Right renal cortex interstitium (tissue), 3 donors: ENCODE measurements around the gene OLR1. TPM values are rescaled to one million over a fixed set of nuclear protein-coding genes. Genes with fewer than 3 reads are reported as not detected.

Source experiments
- DNase-seq, 3 donors: peaks; one replicate each; pipeline ENCODE4 v3.0.0-alpha.2; 2013; ENCODE audit warnings: low read depth in 3 of 3, low spot score in 2 of 3
- polyA plus RNA-seq, 3 donors: library from polyadenylated mRNA; unstranded; fragments of 120-200 nt; gene quantifications; one replicate each; pipeline ENCODE4 v1.2.1, GENCODE V29; 2013; ENCODE audit not compliant: insufficient read length in 3 of 3

OLR1 gene
- polyA plus RNA-seq, 3 donors = 1.1 to 1.4 (median 1.2) TPM

GRCh38 chr12:10110256-10110844 is 61.6 kb downstream of the OLR1 start:
- no peak for DNase-seq

Other genes starting within 250 kb of the OLR1 start
- gene CLEC2A, start 239.8 kb downstream of the OLR1 start, polyA plus RNA-seq = not detected
- 1 to 10 TPM in 2 of 3 donors, under 1 TPM in 1; 0.47 to 1.1 (median 1.0) TPM for gene CLEC12A, start 200.7 kb downstream of the OLR1 start, polyA plus RNA-seq
- gene CLEC1B, start 173.0 kb downstream of the OLR1 start, polyA plus RNA-seq = 1 to 10 TPM in 2 of 3 donors, under 1 TPM in 1; 0.87 to 2.9 (median 1.3) TPM
- gene CLEC12B, start 161.5 kb downstream of the OLR1 start, polyA plus RNA-seq = under 1 TPM in 1 of 3 donors, not detected in 2; 0.19 TPM
- gene CLEC9A, start 141.4 kb downstream of the OLR1 start, polyA plus RNA-seq = under 1 TPM; 0.21 to 0.51 (median 0.44) TPM
- 1 to 10 TPM; 2.7 to 4.0 (median 3.2) TPM for gene CLEC1A, start 73.1 kb downstream of the OLR1 start, polyA plus RNA-seq
- gene CLEC7A, start 41.9 kb downstream of the OLR1 start, polyA plus RNA-seq = 1 to 10 TPM; 1.7 to 2.2 (median 2.1) TPM
- 100 to 1,000 TPM; 173 to 203 (median 186) TPM for gene TMEM52B, start 6.9 kb upstream of the OLR1 start, polyA plus RNA-seq
- 10 to 100 TPM; 73.3 to 91.9 (median 84.5) TPM for gene GABARAPL1, start 40.7 kb upstream of the OLR1 start, polyA plus RNA-seq
- gene KLRD1, start 135.7 kb upstream of the OLR1 start, polyA plus RNA-seq = under 1 TPM; 0.47 to 0.80 (median 0.64) TPM
- gene KLRK1, start 217.9 kb upstream of the OLR1 start, polyA plus RNA-seq = under 1 TPM; 0.23 to 0.87 (median 0.46) TPM
- gene KLRC4, start 237.6 kb upstream of the OLR1 start, polyA plus RNA-seq = not detected
- under 1 TPM; 0.18 to 0.47 (median 0.20) TPM for gene KLRC3, start 248.5 kb upstream of the OLR1 start, polyA plus RNA-seq